WTC11 (cell line): ENCODE data around the gene ZNF443. TPM values are rescaled to one million over a fixed set of nuclear protein-coding genes. Genes with fewer than 3 reads are reported as not detected.
A peak's percentile ranks its signal among the peaks of the same experiment; 100 is the strongest.
"Not testable (repeated sequence)": the region's sequence is repeated elsewhere in the genome, so short reads cannot be mapped to it uniquely, and the experiment has no call there.

Source experiments
- ATAC-seq: fragments of 200-7000 bp; cut with Tn5 transposase; 2 replicates; pipeline ENCODE4 v1.10.0; 2021; ENCODE audit warnings: mild to moderate bottlenecking, moderate library complexity
- CTCF ChIA-PET: fragments of 300-600 bp; sonication (Branson Sonifier 250); formaldehyde crosslinking; loops from one replicate; lab custom pipeline; 2021; ENCODE audit warnings: antibody characterized with exemption; lab: Charles Lee
- POLR2A ChIA-PET: fragments of 350-600 bp; sonication (Branson Sonifier 250); formaldehyde crosslinking; loops from one replicate; lab custom pipeline; 2021; ENCODE audit warnings: antibody characterized with exemption; lab: Charles Lee
- DNase-seq: peaks from one replicate; pipeline ENCODE4 v3.0.0; 2021; ENCODE audit warnings: low spot score
- H3K27ac Mint-ChIP-seq: 2 replicates; pipeline ENCODE4 v1.8.0; 2021; ENCODE audit warnings: mixed read lengths
- H3K27me3 Mint-ChIP-seq: 2 replicates; pipeline ENCODE4 v1.8.0; 2021; ENCODE audit warnings: low read depth, mild to moderate bottlenecking, moderate library complexity, mixed read lengths
- H3K36me3 Mint-ChIP-seq: 2 replicates; pipeline ENCODE4 v1.8.0; 2021; ENCODE audit warnings: mixed read lengths
- H3K4me1 Mint-ChIP-seq: 2 replicates; pipeline ENCODE4 v1.8.0; 2022; ENCODE audit warnings: mixed read lengths
- H3K4me3 Mint-ChIP-seq: 2 replicates; pipeline ENCODE4 v1.8.0; 2021; ENCODE audit warnings: mild to moderate bottlenecking, moderate library complexity, mixed read lengths
- H3K9me3 Mint-ChIP-seq: 2 replicates; pipeline ENCODE4 v1.8.0; 2021; ENCODE audit warnings: mixed read lengths
- AR ChIP-seq: fragments of 250-450 bp; sonication (Bioruptor Pico); IDR thresholded peaks from 2 replicates; pipeline ENCODE4 v1.9.0; 2021; ENCODE audit warnings: mild to moderate bottlenecking
- ETV6 ChIP-seq: sonication (generic); formaldehyde crosslinking; IDR thresholded peaks from 2 replicates; pipeline ENCODE4 v1.8.1; 2022; ENCODE audit warnings: mild to moderate bottlenecking, missing genetic modification reagents
- MXD4 ChIP-seq: fragments of 250-450 bp; sonication (Bioruptor Pico); IDR thresholded peaks from 2 replicates; pipeline ENCODE4 v1.8.0; 2021; ENCODE audit warnings: mild to moderate bottlenecking, moderate library complexity, borderline replicate concordance
- PRRX2 ChIP-seq: fragments of 250-450 bp; sonication (Bioruptor Pico); IDR thresholded peaks from 2 replicates; pipeline ENCODE4 v1.8.0; 2021; ENCODE audit warnings: mild to moderate bottlenecking
- TEAD4 ChIP-seq: sonication (generic); formaldehyde crosslinking; IDR thresholded peaks from 2 replicates; pipeline ENCODE4 v1.8.0; 2022; ENCODE audit warnings: mild to moderate bottlenecking, missing genetic modification reagents
- ZBTB21 ChIP-seq: sonication (generic); formaldehyde crosslinking; IDR thresholded peaks from 2 replicates; pipeline ENCODE4 v1.8.1; 2023; ENCODE audit warnings: mild to moderate bottlenecking, missing genetic modification reagents, borderline replicate concordance
- ZBTB43 ChIP-seq: sonication (generic); formaldehyde crosslinking; IDR thresholded peaks from 2 replicates; pipeline ENCODE4 v1.8.1; 2023; ENCODE audit warnings: mild to moderate bottlenecking, missing genetic modification reagents
- ZNF281 ChIP-seq: sonication (generic); formaldehyde crosslinking; IDR thresholded peaks from 2 replicates; pipeline ENCODE4 v1.8.0; 2023; ENCODE audit warnings: mild to moderate bottlenecking, missing genetic modification reagents
- ZNF512 ChIP-seq: sonication (generic); formaldehyde crosslinking; IDR thresholded peaks from 2 replicates; pipeline ENCODE4 v1.8.1; 2022; ENCODE audit warnings: missing genetic modification reagents, borderline replicate concordance
- ZSCAN18 ChIP-seq: fragments of 250-450 bp; sonication (Bioruptor Pico); IDR thresholded peaks from 2 replicates; pipeline ENCODE4 v2.1.2; 2022; ENCODE audit warnings: mild to moderate bottlenecking, moderate library complexity
- total RNA-seq: library from RNA; stranded (reverse); gene quantifications from 3 replicates; pipeline ENCODE4 v1.2.3, GENCODE V29; 2021

Gene ZNF443
- total RNA-seq, 1 experiment from 2014 or later = 8.0 TPM

GRCh38 chr19:12448808-12449207 lies 8.0 kb upstream of the ZNF443 start (continued):
- no peak for TF ChIP-seq ZNF281 (CRISPR knock-in tag)
- no peak for TF ChIP-seq ETV6 (CRISPR knock-in tag)
- TF ChIP-seq ZNF512 (CRISPR knock-in tag) = no peak
- no peak for TF ChIP-seq ZBTB43 (CRISPR knock-in tag)
- TF ChIP-seq PRRX2 (CRISPR knock-in tag) = no peak
- no peak for TF ChIP-seq TEAD4 (CRISPR knock-in tag)

- POLR2A ChIA-PET = interaction anchor here (1.0 to 1.3 kb wide), 5 partner anchors 39 to 75 kb away, joined by 3 to 10 read pairs (median 7); partner anchors contain the start of genes ZNF442 and ZNF799
- peak overlapping the region; percentile 93 for H3K27ac Mint-ChIP-seq
- H3K9me3 Mint-ChIP-seq = peaks cover 27% of the 10 kb centered on the region
- not testable (repeated sequence) for H3K27me3 Mint-ChIP-seq, H3K36me3 Mint-ChIP-seq
- CTCF ChIA-PET = interaction anchor here (0.7 to 1.2 kb wide), 3 partner anchors 56 to 200 kb away, joined by 3 to 4 read pairs (median 3); partner anchors contain the start of gene ZNF563
- DNase-seq (peak; percentile 53), ATAC-seq (peak; percentile 26)
- peak overlapping the region; percentile 99 for H3K4me3 Mint-ChIP-seq
- H3K4me1 Mint-ChIP-seq = peaks cover 14% of the 10 kb centered on the region
Measured at GRCh38 chr19:12439686-12440540, 908 bp downstream of the ZNF443 start.

GRCh38 chr19:12430726-12431299 lies 10.0 kb downstream of the ZNF443 start:
- H3K9me3 Mint-ChIP-seq = peaks cover 45% of the 10 kb centered on the region
- H3K4me3 Mint-ChIP-seq, CTCF ChIA-PET: not testable (repeated sequence)

GRCh38 chr19:12425888-12426274 lies 14.9 kb downstream of the ZNF443 start:
- no peak for TF ChIP-seq ZSCAN18
- TF ChIP-seq ZBTB21 (CRISPR knock-in tag) = no peak
- no peak for TF ChIP-seq AR (CRISPR knock-in tag)
- no peak for TF ChIP-seq MXD4 (CRISPR knock-in tag)
- DNase-seq (no peak), ATAC-seq (no peak)
- Mint-ChIP-seq H3K36me3 (peaks cover 67% of the 10 kb centered on the region), H3K9me3 (peaks cover 54% of the 10 kb centered on the region), H3K27ac (no peak overlapping the region), H3K4me3 (no peak overlapping the region), H3K27me3 (no peaks in the 10 kb centered on the region), H3K4me1 (peaks cover 5% of the 10 kb centered on the region)
- ChIA-PET CTCF (no interaction called here), POLR2A (no interaction called here)

More at GRCh38 chr19:12430726-12431299, 10.0 kb downstream of the ZNF443 start:
- ATAC-seq, H3K27me3 Mint-ChIP-seq, DNase-seq, POLR2A ChIA-PET, H3K4me1 Mint-ChIP-seq: not testable (repeated sequence)
- peaks cover 69% of the 10 kb centered on the region for H3K36me3 Mint-ChIP-seq
- peak overlapping the region; percentile 94 for H3K27ac Mint-ChIP-seq
